HEK293 (cell line): ENCODE data around the gene WHRN.

ENCODE experiments used
- CTCF ChIA-PET: fragments of 350-600 bp; formaldehyde crosslinking; extraction: SDS; loops from one replicate; lab custom pipeline; 2021; ENCODE audit warnings: antibody characterized with exemption; lab: Yijun Ruan, JAX
- POLR2A ChIA-PET: fragments of 300-600 bp; formaldehyde crosslinking; extraction: SDS; loops from one replicate; lab custom pipeline; 2020; ENCODE audit warnings: antibody characterized with exemption, inconsistent platforms; lab: Yijun Ruan, JAX
- H3K27ac ChIP-seq: fragments of 200-500 bp; sonication (Bioruptor generic); 2 replicates; pipeline ENCODE4 v1.5.1; 2014; ENCODE audit warnings: low read depth, low read length, control low read depth, inconsistent platforms; ENCODE audit errors: extremely low read depth
- H3K36me3 ChIP-seq, 2 experiments: fragments of 200-500 bp in 1 of 2; sonication (Bioruptor generic) in 1 of 2; 1 replicate in 1 of 2; 2 replicates in 1 of 2; pipeline ENCODE4 v1.5.1; 2014 to 2017; ENCODE audit warnings: inconsistent platforms in 2 of 2, low read length in 2 of 2; ENCODE audit not compliant: control insufficient read depth in 2 of 2, insufficient read depth in 1 of 2
- H3K4me1 ChIP-seq: fragments of 200-500 bp; sonication (Bioruptor generic); 2 replicates; pipeline ENCODE4 v1.5.1; 2014; ENCODE audit warnings: mild to moderate bottlenecking, low read length, inconsistent platforms; ENCODE audit not compliant: control insufficient read depth, insufficient read depth
- H3K4me3 ChIP-seq: 2 replicates; pipeline ENCODE4 v1.5.1; 2011; ENCODE audit warnings: low read depth, mild to moderate bottlenecking, control low read depth, low read length, moderate library complexity
- H3K9me3 ChIP-seq: fragments of 200-500 bp; sonication (Bioruptor generic); 2 replicates; pipeline ENCODE4 v1.5.1; 2014; ENCODE audit warnings: low read depth, low read length, inconsistent platforms; ENCODE audit not compliant: control insufficient read depth, insufficient read depth
- ZIC2 ChIP-seq: fragments of 450-650 bp; formaldehyde crosslinking; IDR thresholded peaks from 2 replicates; pipeline ENCODE4 v1.5.1; 2016; ENCODE audit warnings: missing biosample characterization, missing genetic modification characterization
- ZNF132 ChIP-seq: fragments of 450-650 bp; formaldehyde crosslinking; IDR thresholded peaks from 2 replicates; pipeline ENCODE4 v1.5.1; 2017; ENCODE audit warnings: missing biosample characterization, missing genetic modification characterization, borderline replicate concordance
- ZNF174 ChIP-seq: fragments of 450-650 bp; formaldehyde crosslinking; IDR thresholded peaks from 2 replicates; pipeline ENCODE4 v1.5.0; 2017; ENCODE audit warnings: missing biosample characterization, mild to moderate bottlenecking, missing genetic modification characterization
- ZNF19 ChIP-seq: fragments of 450-650 bp; formaldehyde crosslinking; IDR thresholded peaks from 2 replicates; pipeline ENCODE4; 2016; ENCODE audit warnings: missing biosample characterization, missing genetic modification characterization, low read depth
- ZNF394 ChIP-seq: fragments of 450-650 bp; formaldehyde crosslinking; IDR thresholded peaks from 2 replicates; pipeline ENCODE4 v1.5.1; 2016; ENCODE audit warnings: missing biosample characterization, missing genetic modification characterization, mild to moderate bottlenecking, moderate library complexity, borderline replicate concordance
- ZNF521 ChIP-seq: fragments of 450-650 bp; formaldehyde crosslinking; IDR thresholded peaks from 2 replicates; pipeline ENCODE4 v1.5.1; 2017; ENCODE audit warnings: missing biosample characterization, mild to moderate bottlenecking, missing genetic modification characterization
- ZNF623 ChIP-seq: fragments of 450-650 bp; formaldehyde crosslinking; IDR thresholded peaks from 2 replicates; pipeline ENCODE4 v1.5.1; 2016; ENCODE audit warnings: missing biosample characterization, missing genetic modification characterization
- ZNF707 ChIP-seq: fragments of 450-650 bp; formaldehyde crosslinking; IDR thresholded peaks from 2 replicates; pipeline ENCODE4 v1.5.1; 2016; ENCODE audit warnings: missing biosample characterization, missing genetic modification characterization
- ZNF777 ChIP-seq: fragments of 450-650 bp; formaldehyde crosslinking; IDR thresholded peaks from 2 replicates; pipeline ENCODE4 v1.5.1; 2017; ENCODE audit warnings: missing biosample characterization, missing genetic modification characterization, borderline replicate concordance
- TF ChIP-seq, protein P1 (sequence below): fragments of 450-650 bp; formaldehyde crosslinking; optimal IDR thresholded peaks from 2 replicates; pipeline ENCODE3; 2016; ENCODE audit warnings: missing biosample characterization, mild to moderate bottlenecking, missing genetic modification characterization
- TF ChIP-seq, protein P2 (sequence below): fragments of 450-650 bp; formaldehyde crosslinking; IDR thresholded peaks from 2 replicates; pipeline ENCODE4 v1.5.1; 2016; ENCODE audit warnings: missing biosample characterization, missing genetic modification characterization
- TF ChIP-seq, protein P3 (sequence below): fragments of 450-650 bp; formaldehyde crosslinking; IDR thresholded peaks from 2 replicates; pipeline ENCODE4 v1.5.1; 2016; ENCODE audit warnings: missing biosample characterization, missing genetic modification characterization, borderline replicate concordance
- TF ChIP-seq, protein P4 (sequence below): fragments of 450-650 bp; formaldehyde crosslinking; IDR thresholded peaks from 2 replicates; pipeline ENCODE4 v1.5.1; 2016; ENCODE audit warnings: missing biosample characterization, missing genetic modification characterization
- TF ChIP-seq, protein P5 (sequence below): fragments of 450-650 bp; formaldehyde crosslinking; IDR thresholded peaks from 2 replicates; pipeline ENCODE4 v1.5.1; 2016; ENCODE audit warnings: missing biosample characterization, missing genetic modification characterization
- TF ChIP-seq, protein P6 (sequence below): fragments of 450-650 bp; formaldehyde crosslinking; IDR thresholded peaks from 2 replicates; pipeline ENCODE4 v1.5.1; 2017; ENCODE audit warnings: missing biosample characterization, missing genetic modification characterization
- TF ChIP-seq, protein P7 (sequence below): fragments of 450-650 bp; formaldehyde crosslinking; IDR thresholded peaks from 2 replicates; pipeline ENCODE4 v1.5.1; 2016; ENCODE audit warnings: missing biosample characterization, missing genetic modification characterization

The WHRN gene

DNA sequence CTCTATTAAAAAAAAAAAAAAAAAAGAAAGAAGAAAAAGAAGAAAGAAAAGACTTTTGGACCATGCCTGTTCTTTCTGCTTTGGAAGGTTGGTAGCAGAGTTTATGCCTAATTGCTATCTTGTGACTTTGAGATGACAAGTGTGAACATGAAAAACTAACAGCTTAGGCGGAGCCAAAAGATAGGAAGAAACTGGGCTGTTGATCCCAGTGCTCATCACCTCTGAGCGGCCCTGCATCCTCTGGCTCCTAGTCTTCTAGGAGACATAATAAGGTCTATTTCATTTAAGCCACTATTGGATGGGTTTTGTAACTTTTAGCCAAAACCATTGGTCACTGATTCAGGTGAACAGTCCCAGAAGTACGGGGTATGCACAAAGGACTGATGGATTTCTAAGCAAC is 47.9 kb upstream of the WHRN start:
- H3K27ac ChIP-seq, result no peak overlapping the region
- no peaks in the 10 kb centered on the region for H3K36me3 ChIP-seq
- no peaks in the 10 kb centered on the region for H3K4me1 ChIP-seq
- ChIA-PET CTCF (interaction anchor here (0.7 kb wide), 1 partner anchor 638 kb away, joined by 3 read pairs; no protein-coding TSS in a partner anchor), POLR2A (interaction anchor here (1.5 kb wide), 1 partner anchor 35 kb away, joined by 8 read pairs; the partner anchor contains the start of gene ATP6V1G1)
- TF ChIP-seq, protein P1, sequence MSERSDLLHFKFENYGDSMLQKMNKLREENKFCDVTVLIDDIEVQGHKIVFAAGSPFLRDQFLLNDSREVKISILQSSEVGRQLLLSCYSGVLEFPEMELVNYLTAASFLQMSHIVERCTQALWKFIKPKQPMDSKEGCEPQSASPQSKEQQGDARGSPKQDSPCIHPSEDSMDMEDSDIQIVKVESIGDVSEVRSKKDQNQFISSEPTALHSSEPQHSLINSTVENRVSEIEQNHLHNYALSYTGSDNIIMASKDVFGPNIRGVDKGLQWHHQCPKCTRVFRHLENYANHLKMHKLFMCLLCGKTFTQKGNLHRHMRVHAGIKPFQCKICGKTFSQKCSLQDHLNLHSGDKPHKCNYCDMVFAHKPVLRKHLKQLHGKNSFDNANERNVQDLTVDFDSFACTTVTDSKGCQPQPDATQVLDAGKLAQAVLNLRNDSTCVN (tag by site-specific recombination), result no peak
- H3K4me3 ChIP-seq, result no peak overlapping the region
- no peaks in the 10 kb centered on the region for H3K9me3 ChIP-seq

DNA sequence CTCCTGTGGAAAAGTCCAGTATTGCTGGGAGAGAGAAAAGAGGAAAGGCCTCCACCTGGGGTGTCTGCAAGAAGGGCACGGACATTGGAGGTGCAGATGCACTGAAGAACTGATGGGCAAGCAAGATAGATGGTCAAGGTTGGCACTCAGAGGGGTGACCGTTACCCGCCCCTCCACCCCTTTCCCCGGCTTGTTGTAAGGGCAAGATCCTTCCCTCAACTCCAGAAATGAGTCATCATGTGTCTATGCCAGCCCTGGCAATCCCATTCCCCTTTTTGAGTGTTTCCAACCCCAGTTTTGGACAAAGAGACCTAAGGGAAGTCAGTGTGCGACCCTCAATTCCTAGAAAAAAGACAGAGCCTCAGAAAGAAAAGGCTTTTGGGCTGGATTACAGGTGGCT is 47.4 kb upstream of the WHRN start:
- TF ChIP-seq ZNF521 (no peak), ZNF19 (tag by site-specific recombination) (no peak), ZNF707 (tag by site-specific recombination) (no peak), ZNF777 (tag by site-specific recombination) (no peak), ZNF394 (no peak), ZIC2 (tag by site-specific recombination) (no peak), ZNF623 (tag by site-specific recombination) (no peak), ZNF132 (tag by site-specific recombination) (no peak), ZNF174 (tag by site-specific recombination) (no peak)
- TF ChIP-seq, protein P2, sequence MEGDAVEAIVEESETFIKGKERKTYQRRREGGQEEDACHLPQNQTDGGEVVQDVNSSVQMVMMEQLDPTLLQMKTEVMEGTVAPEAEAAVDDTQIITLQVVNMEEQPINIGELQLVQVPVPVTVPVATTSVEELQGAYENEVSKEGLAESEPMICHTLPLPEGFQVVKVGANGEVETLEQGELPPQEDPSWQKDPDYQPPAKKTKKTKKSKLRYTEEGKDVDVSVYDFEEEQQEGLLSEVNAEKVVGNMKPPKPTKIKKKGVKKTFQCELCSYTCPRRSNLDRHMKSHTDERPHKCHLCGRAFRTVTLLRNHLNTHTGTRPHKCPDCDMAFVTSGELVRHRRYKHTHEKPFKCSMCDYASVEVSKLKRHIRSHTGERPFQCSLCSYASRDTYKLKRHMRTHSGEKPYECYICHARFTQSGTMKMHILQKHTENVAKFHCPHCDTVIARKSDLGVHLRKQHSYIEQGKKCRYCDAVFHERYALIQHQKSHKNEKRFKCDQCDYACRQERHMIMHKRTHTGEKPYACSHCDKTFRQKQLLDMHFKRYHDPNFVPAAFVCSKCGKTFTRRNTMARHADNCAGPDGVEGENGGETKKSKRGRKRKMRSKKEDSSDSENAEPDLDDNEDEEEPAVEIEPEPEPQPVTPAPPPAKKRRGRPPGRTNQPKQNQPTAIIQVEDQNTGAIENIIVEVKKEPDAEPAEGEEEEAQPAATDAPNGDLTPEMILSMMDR (tag by site-specific recombination), result no peak
- TF ChIP-seq, protein P3, sequence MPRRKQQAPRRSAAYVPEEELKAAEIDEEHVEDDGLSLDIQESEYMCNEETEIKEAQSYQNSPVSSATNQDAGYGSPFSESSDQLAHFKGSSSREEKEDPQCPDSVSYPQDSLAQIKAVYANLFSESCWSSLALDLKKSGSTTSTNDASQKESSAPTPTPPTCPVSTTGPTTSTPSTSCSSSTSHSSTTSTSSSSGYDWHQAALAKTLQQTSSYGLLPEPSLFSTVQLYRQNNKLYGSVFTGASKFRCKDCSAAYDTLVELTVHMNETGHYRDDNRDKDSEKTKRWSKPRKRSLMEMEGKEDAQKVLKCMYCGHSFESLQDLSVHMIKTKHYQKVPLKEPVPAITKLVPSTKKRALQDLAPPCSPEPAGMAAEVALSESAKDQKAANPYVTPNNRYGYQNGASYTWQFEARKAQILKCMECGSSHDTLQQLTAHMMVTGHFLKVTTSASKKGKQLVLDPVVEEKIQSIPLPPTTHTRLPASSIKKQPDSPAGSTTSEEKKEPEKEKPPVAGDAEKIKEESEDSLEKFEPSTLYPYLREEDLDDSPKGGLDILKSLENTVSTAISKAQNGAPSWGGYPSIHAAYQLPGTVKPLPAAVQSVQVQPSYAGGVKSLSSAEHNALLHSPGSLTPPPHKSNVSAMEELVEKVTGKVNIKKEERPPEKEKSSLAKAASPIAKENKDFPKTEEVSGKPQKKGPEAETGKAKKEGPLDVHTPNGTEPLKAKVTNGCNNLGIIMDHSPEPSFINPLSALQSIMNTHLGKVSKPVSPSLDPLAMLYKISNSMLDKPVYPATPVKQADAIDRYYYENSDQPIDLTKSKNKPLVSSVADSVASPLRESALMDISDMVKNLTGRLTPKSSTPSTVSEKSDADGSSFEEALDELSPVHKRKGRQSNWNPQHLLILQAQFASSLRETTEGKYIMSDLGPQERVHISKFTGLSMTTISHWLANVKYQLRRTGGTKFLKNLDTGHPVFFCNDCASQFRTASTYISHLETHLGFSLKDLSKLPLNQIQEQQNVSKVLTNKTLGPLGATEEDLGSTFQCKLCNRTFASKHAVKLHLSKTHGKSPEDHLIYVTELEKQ, result no peak
- TF ChIP-seq, protein P4, sequence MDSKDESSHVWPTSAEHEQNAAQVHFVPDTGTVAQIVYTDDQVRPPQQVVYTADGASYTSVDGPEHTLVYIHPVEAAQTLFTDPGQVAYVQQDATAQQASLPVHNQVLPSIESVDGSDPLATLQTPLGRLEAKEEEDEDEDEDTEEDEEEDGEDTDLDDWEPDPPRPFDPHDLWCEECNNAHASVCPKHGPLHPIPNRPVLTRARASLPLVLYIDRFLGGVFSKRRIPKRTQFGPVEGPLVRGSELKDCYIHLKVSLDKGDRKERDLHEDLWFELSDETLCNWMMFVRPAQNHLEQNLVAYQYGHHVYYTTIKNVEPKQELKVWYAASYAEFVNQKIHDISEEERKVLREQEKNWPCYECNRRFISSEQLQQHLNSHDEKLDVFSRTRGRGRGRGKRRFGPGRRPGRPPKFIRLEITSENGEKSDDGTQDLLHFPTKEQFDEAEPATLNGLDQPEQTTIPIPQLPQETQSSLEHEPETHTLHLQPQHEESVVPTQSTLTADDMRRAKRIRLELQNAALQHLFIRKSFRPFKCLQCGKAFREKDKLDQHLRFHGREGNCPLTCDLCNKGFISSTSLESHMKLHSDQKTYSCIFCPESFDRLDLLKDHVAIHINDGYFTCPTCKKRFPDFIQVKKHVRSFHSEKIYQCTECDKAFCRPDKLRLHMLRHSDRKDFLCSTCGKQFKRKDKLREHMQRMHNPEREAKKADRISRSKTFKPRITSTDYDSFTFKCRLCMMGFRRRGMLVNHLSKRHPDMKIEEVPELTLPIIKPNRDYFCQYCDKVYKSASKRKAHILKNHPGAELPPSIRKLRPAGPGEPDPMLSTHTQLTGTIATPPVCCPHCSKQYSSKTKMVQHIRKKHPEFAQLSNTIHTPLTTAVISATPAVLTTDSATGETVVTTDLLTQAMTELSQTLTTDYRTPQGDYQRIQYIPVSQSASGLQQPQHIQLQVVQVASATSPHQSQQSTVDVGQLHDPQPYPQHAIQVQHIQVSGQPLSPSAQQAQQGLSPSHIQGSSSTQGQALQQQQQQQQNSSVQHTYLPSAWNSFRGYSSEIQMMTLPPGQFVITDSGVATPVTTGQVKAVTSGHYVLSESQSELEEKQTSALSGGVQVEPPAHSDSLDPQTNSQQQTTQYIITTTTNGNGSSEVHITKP, result no peak
- TF ChIP-seq, protein P5, sequence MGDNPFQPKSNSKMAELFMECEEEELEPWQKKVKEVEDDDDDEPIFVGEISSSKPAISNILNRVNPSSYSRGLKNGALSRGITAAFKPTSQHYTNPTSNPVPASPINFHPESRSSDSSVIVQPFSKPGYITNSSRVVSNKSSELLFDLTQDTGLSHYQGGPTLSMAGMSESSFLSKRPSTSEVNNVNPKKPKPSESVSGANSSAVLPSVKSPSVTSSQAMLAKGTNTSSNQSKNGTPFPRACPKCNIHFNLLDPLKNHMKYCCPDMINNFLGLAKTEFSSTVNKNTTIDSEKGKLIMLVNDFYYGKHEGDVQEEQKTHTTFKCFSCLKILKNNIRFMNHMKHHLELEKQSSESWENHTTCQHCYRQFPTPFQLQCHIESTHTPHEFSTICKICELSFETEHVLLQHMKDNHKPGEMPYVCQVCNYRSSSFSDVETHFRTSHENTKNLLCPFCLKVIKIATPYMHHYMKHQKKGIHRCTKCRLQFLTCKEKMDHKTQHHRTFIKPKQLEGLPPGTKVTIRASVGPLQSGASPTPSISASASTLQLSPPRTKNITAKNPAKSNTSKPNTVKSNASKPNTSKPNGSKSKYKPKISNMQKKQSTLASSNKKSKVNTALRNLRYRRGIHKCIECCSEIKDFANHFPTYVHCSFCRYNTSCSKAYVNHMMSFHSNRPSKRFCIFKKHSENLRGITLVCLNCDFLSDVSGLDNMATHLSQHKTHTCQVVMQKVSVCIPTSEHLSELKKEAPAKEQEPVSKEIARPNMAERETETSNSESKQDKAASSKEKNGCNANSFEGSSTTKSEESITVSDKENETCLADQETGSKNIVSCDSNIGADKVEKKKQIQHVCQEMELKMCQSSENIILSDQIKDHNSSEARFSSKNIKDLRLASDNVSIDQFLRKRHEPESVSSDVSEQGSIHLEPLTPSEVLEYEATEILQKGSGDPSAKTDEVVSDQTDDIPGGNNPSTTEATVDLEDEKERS (tag by site-specific recombination), result no peak
- TF ChIP-seq, protein P6, sequence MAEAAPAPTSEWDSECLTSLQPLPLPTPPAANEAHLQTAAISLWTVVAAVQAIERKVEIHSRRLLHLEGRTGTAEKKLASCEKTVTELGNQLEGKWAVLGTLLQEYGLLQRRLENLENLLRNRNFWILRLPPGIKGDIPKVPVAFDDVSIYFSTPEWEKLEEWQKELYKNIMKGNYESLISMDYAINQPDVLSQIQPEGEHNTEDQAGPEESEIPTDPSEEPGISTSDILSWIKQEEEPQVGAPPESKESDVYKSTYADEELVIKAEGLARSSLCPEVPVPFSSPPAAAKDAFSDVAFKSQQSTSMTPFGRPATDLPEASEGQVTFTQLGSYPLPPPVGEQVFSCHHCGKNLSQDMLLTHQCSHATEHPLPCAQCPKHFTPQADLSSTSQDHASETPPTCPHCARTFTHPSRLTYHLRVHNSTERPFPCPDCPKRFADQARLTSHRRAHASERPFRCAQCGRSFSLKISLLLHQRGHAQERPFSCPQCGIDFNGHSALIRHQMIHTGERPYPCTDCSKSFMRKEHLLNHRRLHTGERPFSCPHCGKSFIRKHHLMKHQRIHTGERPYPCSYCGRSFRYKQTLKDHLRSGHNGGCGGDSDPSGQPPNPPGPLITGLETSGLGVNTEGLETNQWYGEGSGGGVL (tag by site-specific recombination), result no peak
- TF ChIP-seq, protein P7, sequence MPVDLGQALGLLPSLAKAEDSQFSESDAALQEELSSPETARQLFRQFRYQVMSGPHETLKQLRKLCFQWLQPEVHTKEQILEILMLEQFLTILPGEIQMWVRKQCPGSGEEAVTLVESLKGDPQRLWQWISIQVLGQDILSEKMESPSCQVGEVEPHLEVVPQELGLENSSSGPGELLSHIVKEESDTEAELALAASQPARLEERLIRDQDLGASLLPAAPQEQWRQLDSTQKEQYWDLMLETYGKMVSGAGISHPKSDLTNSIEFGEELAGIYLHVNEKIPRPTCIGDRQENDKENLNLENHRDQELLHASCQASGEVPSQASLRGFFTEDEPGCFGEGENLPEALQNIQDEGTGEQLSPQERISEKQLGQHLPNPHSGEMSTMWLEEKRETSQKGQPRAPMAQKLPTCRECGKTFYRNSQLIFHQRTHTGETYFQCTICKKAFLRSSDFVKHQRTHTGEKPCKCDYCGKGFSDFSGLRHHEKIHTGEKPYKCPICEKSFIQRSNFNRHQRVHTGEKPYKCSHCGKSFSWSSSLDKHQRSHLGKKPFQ (tag by site-specific recombination), result no peak
- no peak overlapping the region for H3K27ac ChIP-seq
- no peaks in the 10 kb centered on the region for H3K36me3 ChIP-seq
- ChIA-PET CTCF (interaction anchor here (0.7 kb wide), 1 partner anchor 639 kb away, joined by 3 read pairs; no protein-coding TSS in a partner anchor), POLR2A (interaction anchor here (1.0 to 1.8 kb wide), 3 partner anchors 30 to 47 kb away, joined by 3 to 16 read pairs (median 9); partner anchors contain the start of gene ATP6V1G1)
- H3K9me3 ChIP-seq, result no peaks in the 10 kb centered on the region
- no peaks in the 10 kb centered on the region for H3K4me1 ChIP-seq
- H3K4me3 ChIP-seq, result no peak overlapping the region
